Measurements from ENCODE around the gene ADAMTS2. TPM values are rescaled to one million over a fixed set of nuclear protein-coding genes. Genes with fewer than 3 reads are reported as not detected.
A peak's percentile ranks its signal among the peaks of the same experiment; 100 is the strongest.

Gene ADAMTS2
- total RNA-seq, 8 experiments from 2014 or later = 0.14 to 1.4 (median 0.49) TPM

GRCh38 chr5:179296150-179296821 lies 49.0 kb downstream of the ADAMTS2 start:
- 72 to 100% (median 86%) methylated on average over 1 to 4 of the region's 22 CpGs; no CpG with 5 or more reads in 3 of the 10 experiments for WGBS, 10 experiments
- in situ Hi-C loops (cut with MboI; ENCODE audit: low pct_unique_long_range_greater_than_20kb in 2 of 9, low sequenced_read_pairs in 9 of 9, unreplicated experiment in 9 of 9) = no loop called here

GRCh38 chr5:179295778-179296149 lies 49.5 kb downstream of the ADAMTS2 start:
- Histone ChIP-seq H3K4me3 (no peak overlapping the region), H3K27ac (no peak overlapping the region), H3K4me1 (replicated peaks in 1 of 2) (peaks cover 0 to 14% of the 10 kb centered on the region in 2 donors)
- in situ Hi-C loops (cut with MboI; ENCODE audit: low pct_unique_long_range_greater_than_20kb in 2 of 9, low sequenced_read_pairs in 9 of 9, unreplicated experiment in 9 of 9) = no loop called here
- no peak for ATAC-seq (replicated peaks in 6 of 8)
- 20 to 87% (median 62%) methylated on average over 1 to 3 of the region's 10 CpGs; no CpG with 5 or more reads in 7 of the 10 experiments for WGBS, 10 experiments

More at GRCh38 chr5:179296150-179296821, 49.0 kb downstream of the ADAMTS2 start:
- no peak for ATAC-seq (replicated peaks in 6 of 8)
- no peak overlapping the region for H3K4me3 ChIP-seq
- peaks cover 0 to 14% of the 10 kb centered on the region in 2 donors for H3K4me1 ChIP-seq (replicated peaks in 1 of 2)
- H3K27ac ChIP-seq = no peak overlapping the region

- Histone ChIP-seq H3K4me3 (no peak overlapping the region), H3K27ac (no peak overlapping the region), H3K4me1 (replicated peaks in 1 of 2) (peaks cover 0 to 14% of the 10 kb centered on the region in 2 donors)
- no peak for ATAC-seq (replicated peaks in 6 of 8)
- in situ Hi-C loops (cut with MboI; ENCODE audit: low pct_unique_long_range_greater_than_20kb in 2 of 9, low sequenced_read_pairs in 9 of 9, unreplicated experiment in 9 of 9) = no loop called here
- 40 to 86% (median 80%) methylated on average over 1 to 9 of the region's 19 CpGs; no CpG with 5 or more reads in 4 of the 10 experiments for WGBS, 10 experiments
These were observed 50.1 kb downstream of the ADAMTS2 start for GRCh38 chr5:179294891-179295777.

- no peak for ATAC-seq (replicated peaks in 6 of 8)
- in situ Hi-C loops (cut with MboI; ENCODE audit: low pct_unique_long_range_greater_than_20kb in 2 of 9, low sequenced_read_pairs in 9 of 9, unreplicated experiment in 9 of 9) = no loop called here
- Histone ChIP-seq H3K4me3 (no peak overlapping the region), H3K4me1 (replicated peaks in 1 of 2) (peaks cover 0 to 14% of the 10 kb centered on the region in 2 donors), H3K27ac (no peak overlapping the region)
- 0 to 17% (median 0%) methylated on average over 1 to 3 of the region's 12 CpGs; no CpG with 5 or more reads in 7 of the 10 experiments for WGBS, 10 experiments
These were observed 51.0 kb downstream of the ADAMTS2 start for GRCh38 chr5:179294131-179294780.

- in situ Hi-C loops (cut with MboI; ENCODE audit: low pct_unique_long_range_greater_than_20kb in 2 of 9, low sequenced_read_pairs in 9 of 9, unreplicated experiment in 9 of 9) = no loop called here
- no peak overlapping the region for H3K4me3 ChIP-seq
- H3K27ac ChIP-seq = peak overlapping the region in 1 of 2 donors; percentile 37
- WGBS, 10 experiments = 24 to 100% (median 81%) methylated on average over 1 to 10 of the region's 16 CpGs; no CpG with 5 or more reads in 2 of the 10 experiments
- peak in 5 of 8 experiments; percentile 51 to 72 (median 60) for ATAC-seq (replicated peaks in 6 of 8)
- peaks cover 0 to 14% of the 10 kb centered on the region in 2 donors for H3K4me1 ChIP-seq (replicated peaks in 1 of 2)
These were observed 52.3 kb downstream of the ADAMTS2 start for GRCh38 chr5:179292681-179293635.

GRCh38 chr5:179292202-179292601 lies 53.1 kb downstream of the ADAMTS2 start:
- Histone ChIP-seq H3K27ac (no peak overlapping the region), H3K4me3 (no peak overlapping the region), H3K4me1 (replicated peaks in 1 of 2) (peaks cover 0 to 13% of the 10 kb centered on the region in 2 donors)
- in situ Hi-C loops (cut with MboI; ENCODE audit: low pct_unique_long_range_greater_than_20kb in 2 of 9, low sequenced_read_pairs in 9 of 9, unreplicated experiment in 9 of 9) = no loop called here
- WGBS, 10 experiments = 10 to 90% (median 78%) methylated on average over 2 to 6 of the region's 7 CpGs; no CpG with 5 or more reads in 3 of the 10 experiments
- ATAC-seq (replicated peaks in 6 of 8) = peak in 2 of 8 experiments; percentile 25 to 60

- Histone ChIP-seq H3K4me1 (replicated peaks in 1 of 2) (peaks cover 0 to 19% of the 10 kb centered on the region in 2 donors), H3K4me3 (no peak overlapping the region), H3K27ac (no peak overlapping the region)
- WGBS, 10 experiments = 20 to 93% (median 66%) methylated on average over 1 to 7 of the region's 19 CpGs; no CpG with 5 or more reads in 3 of the 10 experiments
- in situ Hi-C loops (cut with MboI; ENCODE audit: low pct_unique_long_range_greater_than_20kb in 2 of 9, low sequenced_read_pairs in 9 of 9, unreplicated experiment in 9 of 9) = no loop called here
- ATAC-seq (replicated peaks in 6 of 8) = no peak
These were observed 54.4 kb downstream of the ADAMTS2 start for GRCh38 chr5:179290681-179291540.

GRCh38 chr5:179289756-179290385 lies 55.4 kb downstream of the ADAMTS2 start:
- Histone ChIP-seq H3K4me1 (replicated peaks in 1 of 2) (peaks cover 10 to 29% of the 10 kb centered on the region in 2 donors), H3K27ac (no peak overlapping the region), H3K4me3 (no peak overlapping the region)
- WGBS, 10 experiments = 56 to 93% (median 76%) methylated on average over 1 to 6 of the region's 13 CpGs
- no peak for ATAC-seq (replicated peaks in 6 of 8)
- in situ Hi-C loops (cut with MboI; ENCODE audit: low pct_unique_long_range_greater_than_20kb in 2 of 9, low sequenced_read_pairs in 9 of 9, unreplicated experiment in 9 of 9) = no loop called here

GRCh38 chr5:179288809-179289185 lies 56.5 kb downstream of the ADAMTS2 start:
- H3K4me3 ChIP-seq = no peak overlapping the region
- in situ Hi-C loops (cut with MboI; ENCODE audit: low pct_unique_long_range_greater_than_20kb in 2 of 9, low sequenced_read_pairs in 9 of 9, unreplicated experiment in 9 of 9) = no loop called here
- H3K27ac ChIP-seq = no peak overlapping the region
- H3K4me1 ChIP-seq (replicated peaks in 1 of 2) = peaks cover 14 to 36% of the 10 kb centered on the region in 2 donors
- ATAC-seq (replicated peaks in 6 of 8) = no peak
- 95 to 96% methylated on average over 4 to 6 of the region's 11 CpGs; no CpG with 5 or more reads in 8 of the 10 experiments for WGBS, 10 experiments

- Histone ChIP-seq H3K4me1 (replicated peaks in 1 of 2) (peaks cover 14 to 36% of the 10 kb centered on the region in 2 donors), H3K27ac (no peak overlapping the region), H3K4me3 (no peak overlapping the region)
- WGBS, 10 experiments = 50 to 100% (median 74%) methylated on average over 1 to 12 of the region's 21 CpGs; no CpG with 5 or more reads in 5 of the 10 experiments
- in situ Hi-C loops (cut with MboI; ENCODE audit: low pct_unique_long_range_greater_than_20kb in 2 of 9, low sequenced_read_pairs in 9 of 9, unreplicated experiment in 9 of 9) = no loop called here
- ATAC-seq (replicated peaks in 6 of 8) = peak in 1 of 8 experiments; percentile 53
These were observed 57.0 kb downstream of the ADAMTS2 start for GRCh38 chr5:179288101-179288808.

All from motor neuron (in vitro differentiated cells).